ENCODE measurements around the gene ADORA1. TPM values are rescaled to one million over a fixed set of nuclear protein-coding genes. Genes with fewer than 3 reads are reported as not detected.

Gene ADORA1
- total RNA-seq, 4 donors from 2014 or later = 1.4 to 4.3 (median 2.6) TPM

DNA sequence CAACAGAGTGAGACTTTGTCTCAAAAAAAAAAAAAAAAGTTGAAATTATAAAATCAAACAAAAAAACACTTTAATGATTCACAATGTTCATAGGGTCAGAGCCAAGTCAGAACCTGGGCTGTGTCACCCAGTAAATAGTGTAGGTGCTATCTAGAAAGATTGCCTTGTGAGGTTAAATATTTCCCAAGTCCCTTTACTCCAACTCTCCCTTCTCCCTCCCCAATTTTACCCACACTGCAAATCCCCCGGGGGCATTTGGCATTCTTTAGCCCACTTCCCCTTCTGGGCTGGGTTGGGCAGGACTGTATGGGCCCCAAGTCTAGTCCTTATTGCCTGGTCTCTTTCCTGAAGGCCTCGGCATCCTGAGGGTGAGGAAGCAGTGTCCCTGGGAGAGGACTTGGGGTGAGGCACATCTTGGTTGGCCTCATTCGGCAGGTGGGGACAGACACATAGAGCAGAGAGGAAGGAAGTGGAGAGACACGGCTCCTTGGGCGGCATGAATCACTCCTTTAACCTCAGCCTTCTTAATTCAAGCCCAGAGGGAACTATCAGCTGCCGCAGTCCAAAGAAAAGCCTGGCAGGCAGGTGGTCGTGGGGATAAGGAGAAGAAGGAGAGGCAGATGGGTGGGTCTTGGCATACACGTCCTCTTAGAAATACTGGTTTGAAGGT lies 8.2 kb downstream of the ADORA1 start:
- DNase-seq (ENCODE audit: low spot score) = no peak
- no peak for ATAC-seq (ENCODE audit: low FRiP score)
- TF ChIP-seq, protein P1, sequence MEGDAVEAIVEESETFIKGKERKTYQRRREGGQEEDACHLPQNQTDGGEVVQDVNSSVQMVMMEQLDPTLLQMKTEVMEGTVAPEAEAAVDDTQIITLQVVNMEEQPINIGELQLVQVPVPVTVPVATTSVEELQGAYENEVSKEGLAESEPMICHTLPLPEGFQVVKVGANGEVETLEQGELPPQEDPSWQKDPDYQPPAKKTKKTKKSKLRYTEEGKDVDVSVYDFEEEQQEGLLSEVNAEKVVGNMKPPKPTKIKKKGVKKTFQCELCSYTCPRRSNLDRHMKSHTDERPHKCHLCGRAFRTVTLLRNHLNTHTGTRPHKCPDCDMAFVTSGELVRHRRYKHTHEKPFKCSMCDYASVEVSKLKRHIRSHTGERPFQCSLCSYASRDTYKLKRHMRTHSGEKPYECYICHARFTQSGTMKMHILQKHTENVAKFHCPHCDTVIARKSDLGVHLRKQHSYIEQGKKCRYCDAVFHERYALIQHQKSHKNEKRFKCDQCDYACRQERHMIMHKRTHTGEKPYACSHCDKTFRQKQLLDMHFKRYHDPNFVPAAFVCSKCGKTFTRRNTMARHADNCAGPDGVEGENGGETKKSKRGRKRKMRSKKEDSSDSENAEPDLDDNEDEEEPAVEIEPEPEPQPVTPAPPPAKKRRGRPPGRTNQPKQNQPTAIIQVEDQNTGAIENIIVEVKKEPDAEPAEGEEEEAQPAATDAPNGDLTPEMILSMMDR (IDR thresholded peaks at IDR 0.05) = no peak

DNA sequence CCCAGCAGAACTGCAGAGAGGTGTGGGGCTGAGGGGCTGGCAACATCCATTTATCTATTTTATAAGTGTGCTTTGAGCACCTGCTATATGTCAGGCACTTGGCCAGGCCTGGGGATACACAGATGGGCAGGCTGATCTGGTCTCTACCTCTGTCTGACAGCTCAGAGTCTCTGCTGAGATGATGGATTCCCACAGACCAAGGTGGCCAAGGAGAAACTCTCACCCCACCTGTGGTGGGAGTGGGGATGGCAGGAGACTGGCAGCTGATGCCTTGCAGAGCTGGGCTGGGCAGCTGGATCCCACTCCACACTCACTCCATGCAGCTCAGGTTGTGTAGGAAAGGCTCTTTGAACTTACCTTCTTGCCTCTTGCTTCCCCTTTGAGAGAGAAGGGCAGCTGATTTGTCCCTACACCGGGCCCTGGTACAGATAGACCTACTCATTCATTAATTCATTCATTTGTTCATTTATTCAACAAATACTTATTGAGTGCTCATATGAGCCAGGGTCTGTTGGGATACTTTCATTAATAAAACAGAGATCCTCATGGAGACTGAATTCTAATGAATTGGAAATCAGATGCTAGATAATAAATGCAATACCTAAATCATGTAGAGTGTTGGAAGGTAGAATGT lies 9.0 kb downstream of the ADORA1 start:
- TF ChIP-seq, protein P1 (IDR thresholded peaks at IDR 0.05) = no peak
- DNase-seq (ENCODE audit: low spot score) = no peak
- ATAC-seq (ENCODE audit: low FRiP score) = no peak

DNA sequence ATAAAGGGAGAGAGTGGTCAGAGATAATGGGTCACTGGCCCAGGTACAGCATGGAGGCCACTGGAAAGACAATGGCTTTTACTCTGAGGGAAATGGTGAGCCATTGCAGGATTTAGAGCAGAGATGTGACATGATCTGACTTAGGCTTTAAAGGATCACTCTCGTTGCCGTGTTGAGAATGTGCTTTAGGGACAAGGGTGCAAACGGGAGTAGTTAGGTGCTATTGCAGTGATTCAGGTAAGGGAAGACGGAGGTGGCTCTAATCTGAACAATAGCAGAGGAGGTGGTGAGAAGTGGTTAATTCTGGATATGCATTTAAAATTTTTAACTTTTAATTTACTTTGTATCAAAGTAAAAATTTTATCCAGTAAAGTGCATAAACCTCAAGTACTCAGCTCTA lies 9.8 kb downstream of the ADORA1 start:
- DNase-seq (ENCODE audit: low spot score) (no peak), ATAC-seq (ENCODE audit: low FRiP score) (no peak)
- TF ChIP-seq, protein P1 (IDR thresholded peaks at IDR 0.05) = no peak

DNA sequence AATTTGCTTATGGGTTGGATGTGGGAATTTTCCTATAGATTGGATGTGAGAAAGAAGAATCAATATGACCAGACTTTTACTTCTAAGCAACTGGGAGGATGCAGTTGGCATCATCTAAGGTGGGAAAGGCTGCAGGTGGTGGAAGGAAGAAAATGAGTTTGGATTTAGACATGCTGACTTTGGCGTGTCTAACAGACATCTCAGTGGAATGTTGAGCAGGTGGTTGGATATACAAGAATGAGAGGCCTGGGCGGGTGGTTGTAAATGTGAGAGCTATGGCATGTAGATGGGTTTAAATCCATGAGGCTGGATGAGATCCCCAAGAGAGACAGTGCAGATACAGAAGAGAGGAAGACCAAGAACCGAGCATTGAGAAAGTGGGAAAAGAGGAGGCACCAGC lies 10.5 kb downstream of the ADORA1 start:
- DNase-seq (ENCODE audit: low spot score) (no peak), ATAC-seq (ENCODE audit: low FRiP score) (no peak)
- TF ChIP-seq, protein P1 (IDR thresholded peaks at IDR 0.05) = no peak

DNA sequence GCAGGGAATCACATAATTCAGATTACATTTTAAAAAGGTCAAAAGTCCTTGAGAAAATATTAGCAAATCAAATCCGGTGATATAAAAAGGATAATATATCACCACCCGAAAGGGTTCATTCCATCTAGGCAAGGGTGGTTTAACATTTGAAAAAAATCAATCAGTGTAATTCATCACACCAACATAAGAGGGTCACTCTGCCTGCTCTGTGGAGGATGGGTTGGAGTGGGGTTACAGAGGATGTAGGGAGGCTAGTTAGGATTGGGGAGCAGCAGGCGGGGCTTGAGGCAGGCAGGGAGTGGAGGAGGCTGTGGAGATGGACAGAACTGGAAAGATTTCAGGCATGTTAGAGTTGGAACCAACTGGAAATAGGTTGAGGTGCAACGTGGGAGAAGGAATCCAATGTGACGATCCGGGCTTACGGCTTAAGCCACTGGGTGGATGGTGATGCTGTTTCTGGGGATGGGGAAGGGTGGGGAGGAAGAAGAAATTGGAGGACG lies 12.5 kb downstream of the ADORA1 start:
- DNase-seq (ENCODE audit: low spot score) (no peak), ATAC-seq (ENCODE audit: low FRiP score) (no peak)
- TF ChIP-seq, protein P1 (IDR thresholded peaks at IDR 0.05) = no peak

DNA sequence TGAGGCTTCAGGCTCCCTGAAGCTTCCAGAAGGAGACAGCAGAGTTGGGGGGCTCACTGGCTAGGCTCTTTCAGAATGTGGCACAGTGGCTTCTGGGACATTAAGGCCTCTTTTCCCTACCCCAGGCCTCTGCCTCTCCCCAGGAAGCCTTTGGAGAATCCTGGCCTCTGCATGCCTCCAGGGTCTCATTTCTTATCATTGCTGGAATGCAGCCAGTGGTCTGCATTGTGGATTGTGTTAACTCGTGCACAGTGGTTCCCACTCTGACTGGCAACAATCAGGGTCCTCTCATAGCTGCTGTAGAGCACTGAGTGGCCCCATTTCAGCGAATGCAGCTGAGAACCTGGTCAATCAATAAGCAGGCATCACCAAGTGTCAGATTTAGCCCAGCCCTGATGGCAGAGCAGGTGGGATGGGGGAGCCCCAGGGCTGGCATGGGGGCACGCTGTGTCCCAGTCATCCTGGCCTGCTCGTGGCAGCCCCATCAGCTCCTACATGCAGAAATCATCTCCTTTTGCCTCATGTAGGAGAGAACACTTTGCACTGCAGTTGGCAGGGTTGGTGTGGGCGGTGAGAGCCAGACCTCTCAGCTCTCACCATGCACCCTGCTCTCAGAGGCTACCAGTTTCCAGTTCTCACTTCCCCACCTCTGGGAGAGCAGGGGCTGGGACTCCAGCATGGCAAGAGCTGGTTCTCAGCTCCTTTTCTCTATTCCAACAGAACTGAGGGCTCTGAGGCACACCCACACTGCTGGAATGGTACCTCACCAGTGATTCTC lies 13.4 kb downstream of the ADORA1 start:
- TF ChIP-seq, protein P1 (IDR thresholded peaks at IDR 0.05) = no peak
- no peak for DNase-seq (ENCODE audit: low spot score)
- ATAC-seq (ENCODE audit: low FRiP score) = no peak

Data from omental fat pad (tissue), 4 donors.